Measurements from ENCODE around the gene DDX27.
"Not testable (repeated sequence)": the region's sequence is repeated elsewhere in the genome, so short reads cannot be mapped to it uniquely, and the experiment has no call there.

Gene DDX27

GRCh38 chr20:49184084-49184501 lies 35.1 kb upstream of the DDX27 start:
- H3K9me3 ChIP-seq (ENCODE audit: control insufficient read depth in 1 of 2, low read length in 2 of 2); H3K36me3 ChIP-seq (ENCODE audit: control insufficient read depth in 1 of 2, insufficient read depth in 2 of 2, low read length in 2 of 2); H3K27me3 ChIP-seq (ENCODE audit: control insufficient read depth in 1 of 2, insufficient read depth in 2 of 2, low read length in 2 of 2); H3K9ac ChIP-seq (ENCODE audit: low read depth in 1 of 2, low read length in 2 of 2); H3K4me3 ChIP-seq (ENCODE audit: low read depth in 1 of 2, low read length in 2 of 2); H3K27ac ChIP-seq (ENCODE audit: low read depth, low read length): not testable (repeated sequence)
- peaks cover 24 to 34% of the 10 kb centered on the region in 2 donors for H3K4me1 ChIP-seq (ENCODE audit: control insufficient read depth in 1 of 2, insufficient read depth in 2 of 2, low read length in 2 of 2)

DNA sequence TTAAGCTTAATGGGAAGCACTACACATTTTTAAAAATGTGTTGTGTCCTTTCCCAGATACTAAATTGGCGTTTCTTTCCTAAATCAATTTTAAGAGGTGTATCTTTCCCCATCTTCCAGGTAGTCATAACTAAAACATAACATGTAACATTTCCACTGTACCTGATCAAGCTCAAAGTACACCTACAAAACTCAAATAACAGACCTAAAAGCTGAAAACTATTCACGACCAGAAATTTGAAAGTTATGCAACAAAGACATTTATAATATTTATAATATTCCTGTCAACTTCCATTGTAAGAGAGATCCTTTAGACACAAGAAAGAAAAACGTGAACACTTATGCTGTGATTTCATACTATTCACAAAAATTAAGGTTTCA lies 34.5 kb upstream of the DDX27 start:
- Histone ChIP-seq H3K4me1 (ENCODE audit: control insufficient read depth in 1 of 2, insufficient read depth in 2 of 2, low read length in 2 of 2) (peaks cover 19 to 28% of the 10 kb centered on the region in 2 donors), H3K4me3 (ENCODE audit: low read depth in 1 of 2, low read length in 2 of 2) (no peak overlapping the region)

GRCh38 chr20:49185071-49185761 lies 34.0 kb upstream of the DDX27 start:
- no peaks in the 10 kb centered on the region for H3K27me3 ChIP-seq (ENCODE audit: control insufficient read depth in 1 of 2, insufficient read depth in 2 of 2, low read length in 2 of 2)
- no peaks in the 10 kb centered on the region for H3K9me3 ChIP-seq (ENCODE audit: control insufficient read depth in 1 of 2, low read length in 2 of 2)
- H3K4me1 ChIP-seq (ENCODE audit: control insufficient read depth in 1 of 2, insufficient read depth in 2 of 2, low read length in 2 of 2), result peaks cover 14 to 23% of the 10 kb centered on the region in 2 donors
- H3K36me3 ChIP-seq (ENCODE audit: control insufficient read depth in 1 of 2, insufficient read depth in 2 of 2, low read length in 2 of 2), result no peaks in the 10 kb centered on the region
- H3K4me3 ChIP-seq (ENCODE audit: low read depth in 1 of 2, low read length in 2 of 2), result no peak overlapping the region
- peak overlapping the region in 1 of 2 donors; percentile 14 for H3K9ac ChIP-seq (ENCODE audit: low read depth in 1 of 2, low read length in 2 of 2)
- H3K27ac ChIP-seq (ENCODE audit: low read depth, low read length), result no peak overlapping the region

More for the DNA sequence above, 34.5 kb upstream of the DDX27 start:
- H3K9ac ChIP-seq (ENCODE audit: low read depth in 1 of 2, low read length in 2 of 2), result peak overlapping the region in 1 of 2 donors; percentile 14
- H3K27ac ChIP-seq (ENCODE audit: low read depth, low read length), result no peak overlapping the region
- no peaks in the 10 kb centered on the region for H3K9me3 ChIP-seq (ENCODE audit: control insufficient read depth in 1 of 2, low read length in 2 of 2)
- H3K27me3 ChIP-seq (ENCODE audit: control insufficient read depth in 1 of 2, insufficient read depth in 2 of 2, low read length in 2 of 2), result no peaks in the 10 kb centered on the region
- H3K36me3 ChIP-seq (ENCODE audit: control insufficient read depth in 1 of 2, insufficient read depth in 2 of 2, low read length in 2 of 2), result no peaks in the 10 kb centered on the region

- Histone ChIP-seq H3K27me3 (ENCODE audit: control insufficient read depth in 1 of 2, insufficient read depth in 2 of 2, low read length in 2 of 2) (no peaks in the 10 kb centered on the region), H3K4me3 (ENCODE audit: low read depth in 1 of 2, low read length in 2 of 2) (peak overlapping the region; percentile 91 to 96), H3K4me1 (ENCODE audit: control insufficient read depth in 1 of 2, insufficient read depth in 2 of 2, low read length in 2 of 2) (peaks cover 9 to 22% of the 10 kb centered on the region in 2 donors), H3K9me3 (ENCODE audit: control insufficient read depth in 1 of 2, low read length in 2 of 2) (no peaks in the 10 kb centered on the region), H3K9ac (ENCODE audit: low read depth in 1 of 2, low read length in 2 of 2) (peak overlapping the region; percentile 69 to 91), H3K36me3 (ENCODE audit: control insufficient read depth in 1 of 2, insufficient read depth in 2 of 2, low read length in 2 of 2) (no peaks in the 10 kb centered on the region), H3K27ac (ENCODE audit: low read depth, low read length) (peak overlapping the region; percentile 33)
Observed at GRCh38 chr20:49186535-49187329, 32.5 kb upstream of the DDX27 start.

GRCh38 chr20:49187330-49187850 lies 31.8 kb upstream of the DDX27 start:
- Histone ChIP-seq H3K27me3 (ENCODE audit: control insufficient read depth in 1 of 2, insufficient read depth in 2 of 2, low read length in 2 of 2) (no peaks in the 10 kb centered on the region), H3K27ac (ENCODE audit: low read depth, low read length) (peak overlapping the region; percentile 84), H3K4me3 (ENCODE audit: low read depth in 1 of 2, low read length in 2 of 2) (peak overlapping the region; percentile 91 to 96), H3K36me3 (ENCODE audit: control insufficient read depth in 1 of 2, insufficient read depth in 2 of 2, low read length in 2 of 2) (no peaks in the 10 kb centered on the region), H3K9ac (ENCODE audit: low read depth in 1 of 2, low read length in 2 of 2) (peak overlapping the region; percentile 69 to 91), H3K4me1 (ENCODE audit: control insufficient read depth in 1 of 2, insufficient read depth in 2 of 2, low read length in 2 of 2) (peaks cover 9 to 22% of the 10 kb centered on the region in 2 donors), H3K9me3 (ENCODE audit: control insufficient read depth in 1 of 2, low read length in 2 of 2) (no peaks in the 10 kb centered on the region)

DNA sequence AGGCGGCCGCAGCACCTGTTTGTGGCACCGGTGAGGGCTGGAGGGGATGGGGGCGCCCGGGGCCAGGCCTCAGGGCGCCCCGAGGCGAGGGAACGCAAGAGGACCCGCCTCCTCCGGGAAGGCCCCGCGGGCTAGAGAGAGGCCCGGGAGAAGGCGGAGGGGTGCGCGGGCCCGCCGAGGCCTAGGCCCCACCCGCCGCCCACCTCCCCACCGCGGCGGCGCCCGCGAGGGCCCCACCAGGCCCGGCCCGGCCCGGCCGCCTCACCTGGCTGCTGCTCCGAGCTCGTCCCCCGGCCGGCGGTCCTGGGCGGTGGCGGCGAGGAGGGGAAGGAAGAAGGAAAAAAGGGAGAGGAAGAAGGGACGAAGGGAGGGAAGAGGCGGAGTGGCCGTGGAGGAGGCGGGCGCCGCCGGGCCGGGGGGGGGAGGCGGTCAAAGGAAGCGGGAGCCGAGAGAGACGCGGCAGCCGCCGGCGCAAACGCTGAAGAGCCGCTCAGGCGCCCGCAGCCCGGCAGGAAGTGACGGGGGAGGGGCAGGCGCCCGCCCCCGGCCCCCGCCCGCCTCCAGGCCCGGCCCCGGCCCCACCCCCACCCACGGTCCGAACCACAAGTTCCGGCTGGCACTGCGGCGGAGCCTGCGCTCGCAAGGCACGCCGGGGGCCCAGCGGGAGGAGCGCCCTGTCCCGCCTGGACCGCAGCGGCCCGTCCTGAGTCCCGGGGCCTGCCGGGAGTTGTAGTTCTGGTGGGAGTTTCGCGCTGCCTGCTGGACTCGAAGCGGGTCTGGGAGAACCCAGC lies 31.2 kb upstream of the DDX27 start, which contains the start of gene STAU1:
TSS of gene STAU1 (minus strand) at position 484 of the 791 bp plus-strand sequence. CDS start 22,133 bp downstream, outside the sequence.
- peak within 1 kb of the TSS; percentile 84 for H3K27ac ChIP-seq (ENCODE audit: low read depth, low read length)
- peaks cover 9 to 22% of the 10 kb centered on the region in 2 donors for H3K4me1 ChIP-seq (ENCODE audit: control insufficient read depth in 1 of 2, insufficient read depth in 2 of 2, low read length in 2 of 2)
- H3K9ac ChIP-seq (ENCODE audit: low read depth in 1 of 2, low read length in 2 of 2), result peak within 1 kb of the TSS; percentile 69 to 91
- no peaks in the 10 kb centered on the region for H3K27me3 ChIP-seq (ENCODE audit: control insufficient read depth in 1 of 2, insufficient read depth in 2 of 2, low read length in 2 of 2)
- no peaks in the 10 kb centered on the region for H3K9me3 ChIP-seq (ENCODE audit: control insufficient read depth in 1 of 2, low read length in 2 of 2)
- H3K36me3 ChIP-seq (ENCODE audit: control insufficient read depth in 1 of 2, insufficient read depth in 2 of 2, low read length in 2 of 2), result no peaks in the 10 kb centered on the region
- H3K4me3 ChIP-seq (ENCODE audit: low read depth in 1 of 2, low read length in 2 of 2), result peak within 1 kb of the TSS; percentile 91 to 96

GRCh38 chr20:49192944-49193518 lies 26.2 kb upstream of the DDX27 start:
- H3K4me1 ChIP-seq (ENCODE audit: control insufficient read depth in 1 of 2, insufficient read depth in 2 of 2, low read length in 2 of 2); H3K36me3 ChIP-seq (ENCODE audit: control insufficient read depth in 1 of 2, insufficient read depth in 2 of 2, low read length in 2 of 2); H3K27ac ChIP-seq (ENCODE audit: low read depth, low read length); H3K9me3 ChIP-seq (ENCODE audit: control insufficient read depth in 1 of 2, low read length in 2 of 2); H3K27me3 ChIP-seq (ENCODE audit: control insufficient read depth in 1 of 2, insufficient read depth in 2 of 2, low read length in 2 of 2); H3K4me3 ChIP-seq (ENCODE audit: low read depth in 1 of 2, low read length in 2 of 2); H3K9ac ChIP-seq (ENCODE audit: low read depth in 1 of 2, low read length in 2 of 2): not testable (repeated sequence)

DNA sequence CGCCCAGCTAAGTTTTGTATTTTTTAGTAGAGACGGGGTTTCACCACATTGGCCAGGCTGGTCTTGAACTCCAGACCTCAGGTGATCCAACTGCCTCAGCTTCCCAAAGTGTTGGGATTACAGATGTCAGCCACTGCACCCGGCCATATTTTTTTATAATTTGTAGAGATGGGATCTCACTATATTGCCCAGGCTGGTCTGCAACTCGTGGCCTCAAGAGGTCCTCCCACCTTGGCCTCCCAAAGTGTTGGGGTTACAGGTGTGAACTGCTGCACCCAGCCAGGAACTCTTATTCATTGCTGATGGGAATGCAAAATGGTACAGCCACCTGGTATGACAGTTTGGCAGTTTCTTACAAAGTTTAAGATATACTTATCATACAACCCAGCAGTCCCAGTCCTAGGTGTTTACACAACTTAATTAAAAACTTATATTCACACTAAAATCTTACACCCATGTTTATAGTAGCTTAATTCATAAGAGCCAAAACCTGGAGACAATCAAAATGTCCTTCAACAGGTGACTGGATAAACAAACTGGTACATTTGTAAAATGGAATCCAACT lies 19.4 kb upstream of the DDX27 start:
- H3K4me1 ChIP-seq (ENCODE audit: control insufficient read depth in 1 of 2, insufficient read depth in 2 of 2, low read length in 2 of 2), result no peaks in the 10 kb centered on the region
- H3K9me3 ChIP-seq (ENCODE audit: control insufficient read depth in 1 of 2, low read length in 2 of 2), result no peaks in the 10 kb centered on the region
- no peak overlapping the region for H3K9ac ChIP-seq (ENCODE audit: low read depth in 1 of 2, low read length in 2 of 2)
- H3K4me3 ChIP-seq (ENCODE audit: low read depth in 1 of 2, low read length in 2 of 2), result no peak overlapping the region
- H3K27me3 ChIP-seq (ENCODE audit: control insufficient read depth in 1 of 2, insufficient read depth in 2 of 2, low read length in 2 of 2), result no peaks in the 10 kb centered on the region
- no peaks in the 10 kb centered on the region for H3K36me3 ChIP-seq (ENCODE audit: control insufficient read depth in 1 of 2, insufficient read depth in 2 of 2, low read length in 2 of 2)
- no peak overlapping the region for H3K27ac ChIP-seq (ENCODE audit: low read depth, low read length)

- H3K27me3 ChIP-seq (ENCODE audit: control insufficient read depth in 1 of 2, insufficient read depth in 2 of 2, low read length in 2 of 2), result no peaks in the 10 kb centered on the region
- H3K27ac ChIP-seq (ENCODE audit: low read depth, low read length), result no peak overlapping the region
- no peak overlapping the region for H3K9ac ChIP-seq (ENCODE audit: low read depth in 1 of 2, low read length in 2 of 2)
- H3K9me3 ChIP-seq (ENCODE audit: control insufficient read depth in 1 of 2, low read length in 2 of 2), result no peaks in the 10 kb centered on the region
- H3K36me3 ChIP-seq (ENCODE audit: control insufficient read depth in 1 of 2, insufficient read depth in 2 of 2, low read length in 2 of 2), result no peaks in the 10 kb centered on the region
- H3K4me1 ChIP-seq (ENCODE audit: control insufficient read depth in 1 of 2, insufficient read depth in 2 of 2, low read length in 2 of 2), result no peaks in the 10 kb centered on the region
- no peak overlapping the region for H3K4me3 ChIP-seq (ENCODE audit: low read depth in 1 of 2, low read length in 2 of 2)
Observed at GRCh38 chr20:49203011-49203410, 16.2 kb upstream of the DDX27 start.

Measured in duodenal mucosa (tissue), 2 donors.